Stomach smooth muscle (tissue), 2 donors: ENCODE results near the gene CHN1.

Experiments used
- H3K27ac ChIP-seq: one replicate; pipeline ENCODE4 v1.7.0; 2013; ENCODE audit warnings: mild to moderate bottlenecking, low read length, inconsistent platforms
- H3K27me3 ChIP-seq, 2 donors: one replicate each; pipeline ENCODE4 v1.7.0; 2013; ENCODE audit warnings: low read length in 2 of 2; ENCODE audit not compliant: insufficient read depth in 2 of 2, control insufficient read depth in 1 of 2
- H3K36me3 ChIP-seq, 2 donors: one replicate each; pipeline ENCODE4 v1.7.0; 2013; ENCODE audit warnings: low read length in 2 of 2; ENCODE audit not compliant: control insufficient read depth in 2 of 2, insufficient read depth in 2 of 2
- H3K4me1 ChIP-seq: one replicate; pipeline ENCODE4 v1.7.0; 2013; ENCODE audit warnings: low read length; ENCODE audit not compliant: control insufficient read depth, insufficient read depth
- H3K4me3 ChIP-seq, 2 donors: one replicate each; pipeline ENCODE4 v1.7.0; 2013; ENCODE audit warnings: low read length in 2 of 2
- H3K9ac ChIP-seq, 2 donors: one replicate each; pipeline ENCODE4 v1.7.0; 2013; ENCODE audit warnings: low read length in 2 of 2, mild to moderate bottlenecking in 1 of 2
- H3K9me3 ChIP-seq, 2 donors: one replicate each; pipeline ENCODE4 v1.7.0; 2013; ENCODE audit warnings: low read length in 2 of 2; ENCODE audit not compliant: control insufficient read depth in 2 of 2
- donor health status: healthy.
- donor health status: Pancreatic carcinoma.

CHN1 gene

DNA sequence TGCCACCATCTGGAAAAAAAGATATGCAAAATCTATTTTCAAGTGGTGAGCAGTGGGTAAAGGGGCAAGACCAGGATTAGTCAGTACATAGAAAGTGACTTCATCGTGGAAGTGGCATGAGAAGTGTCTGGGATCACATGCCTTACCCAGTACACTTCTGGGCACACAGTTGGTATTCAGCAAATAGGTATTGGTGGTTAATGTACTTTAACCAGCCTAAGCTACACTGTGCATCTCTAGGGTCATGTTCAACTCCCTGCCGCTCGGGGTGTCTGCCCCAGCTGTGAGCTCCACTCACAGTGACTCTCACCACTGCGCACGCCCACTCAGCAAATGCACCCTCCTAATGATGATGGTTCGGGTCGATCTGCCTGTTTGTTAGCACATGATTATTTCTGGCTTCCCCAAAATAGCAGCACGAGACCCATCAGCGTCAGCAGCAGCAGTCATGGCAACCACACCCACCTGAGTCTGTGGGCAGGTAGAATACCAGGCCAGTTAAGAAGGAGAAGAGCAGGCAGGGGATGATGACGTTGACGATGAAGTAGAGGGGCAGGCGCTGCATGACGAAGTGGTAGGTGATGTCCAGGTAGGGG lies 252.0 kb downstream of the CHN1 start:
- Histone ChIP-seq H3K36me3 (no peaks in the 10 kb centered on the region), H3K9me3 (no peaks in the 10 kb centered on the region), H3K9ac (no peak overlapping the region), H3K27ac (no peak overlapping the region), H3K27me3 (no peaks in the 10 kb centered on the region), H3K4me1 (no peaks in the 10 kb centered on the region), H3K4me3 (no peak overlapping the region)

DNA sequence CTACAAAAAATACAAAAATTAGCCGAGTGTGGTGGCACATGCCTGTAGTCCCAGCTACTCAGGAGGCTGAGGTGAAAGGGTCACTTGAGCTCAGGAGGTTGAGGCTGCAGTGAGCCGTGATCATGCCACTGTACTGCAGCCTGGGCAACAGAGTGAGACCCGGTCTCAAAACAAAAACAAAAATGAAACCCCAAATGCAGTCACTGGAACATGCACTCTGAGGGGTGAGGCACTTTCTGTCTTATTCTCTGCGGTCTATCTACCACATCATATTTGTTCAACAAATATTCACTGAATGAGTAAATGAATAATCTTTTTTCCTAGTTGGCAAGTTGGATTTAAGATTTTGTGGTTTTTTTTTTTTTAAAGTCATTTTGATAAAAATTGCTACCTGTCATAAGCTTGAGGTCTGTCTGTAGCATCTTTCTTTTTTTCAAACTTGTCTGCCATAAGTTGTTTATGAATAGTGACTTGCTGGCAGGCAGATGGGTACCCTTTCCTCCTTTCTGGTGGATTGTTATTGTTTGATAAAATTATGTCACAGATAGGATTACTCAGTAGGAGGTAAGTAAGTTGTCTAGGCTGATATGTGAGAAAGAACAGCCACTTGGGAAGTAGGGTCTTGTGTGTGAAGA lies 252.7 kb downstream of the CHN1 start:
- H3K9me3 ChIP-seq, result no peaks in the 10 kb centered on the region
- no peaks in the 10 kb centered on the region for H3K27me3 ChIP-seq
- no peaks in the 10 kb centered on the region for H3K4me1 ChIP-seq
- no peaks in the 10 kb centered on the region for H3K36me3 ChIP-seq
- H3K4me3 ChIP-seq, result no peak overlapping the region
- no peak overlapping the region for H3K9ac ChIP-seq
- H3K27ac ChIP-seq, result no peak overlapping the region

DNA sequence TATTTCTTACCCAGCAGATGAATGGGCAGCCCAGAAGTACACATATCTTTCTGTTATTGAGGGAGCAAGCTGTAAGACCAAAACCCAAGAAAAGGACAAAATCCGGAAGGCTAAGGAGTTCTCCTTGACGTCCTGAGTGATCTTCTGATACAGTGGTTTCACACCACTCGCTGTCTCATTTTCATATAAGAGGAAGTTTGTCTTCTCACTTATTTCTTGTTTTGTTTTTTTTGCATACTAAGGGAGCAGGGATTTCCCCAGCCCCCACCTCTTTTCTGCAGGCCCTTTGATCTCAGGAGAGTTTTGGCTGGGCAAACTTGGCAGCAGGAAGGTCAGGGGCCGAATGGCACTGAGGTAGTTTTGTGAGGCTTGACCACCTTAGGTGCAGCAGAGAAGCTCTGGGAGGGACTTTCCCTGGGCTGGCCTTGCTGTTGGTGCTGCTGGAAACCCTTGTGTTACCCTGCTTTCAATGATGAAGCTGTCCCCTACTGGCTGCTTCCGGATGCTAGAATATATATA lies 254.2 kb downstream of the CHN1 start:
- Histone ChIP-seq H3K4me1 (no peaks in the 10 kb centered on the region), H3K9ac (no peak overlapping the region), H3K27ac (no peak overlapping the region), H3K4me3 (no peak overlapping the region), H3K27me3 (no peaks in the 10 kb centered on the region), H3K9me3 (no peaks in the 10 kb centered on the region), H3K36me3 (no peaks in the 10 kb centered on the region)

DNA sequence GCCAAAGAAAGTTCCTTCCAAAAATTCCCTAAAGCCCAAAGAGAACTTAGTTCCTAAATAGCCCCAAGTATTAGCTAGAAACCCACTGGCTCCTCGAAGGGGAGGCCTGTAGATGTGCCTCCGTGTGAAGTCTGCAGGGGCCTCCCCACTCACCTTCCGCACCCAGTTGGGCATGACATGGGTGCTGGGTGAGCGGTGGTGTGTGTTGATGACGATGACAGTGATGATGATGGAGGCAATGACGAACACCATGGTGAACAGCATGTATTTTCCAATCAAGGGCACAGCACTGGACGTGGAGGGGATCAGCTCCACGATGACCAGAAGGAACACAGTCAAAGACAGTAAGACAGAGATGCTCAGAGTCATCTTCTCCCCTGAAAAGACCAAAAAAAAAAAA lies 255.4 kb downstream of the CHN1 start:
- no peak overlapping the region for H3K9ac ChIP-seq
- no peaks in the 10 kb centered on the region for H3K27me3 ChIP-seq
- no peak overlapping the region for H3K4me3 ChIP-seq
- H3K27ac ChIP-seq, result no peak overlapping the region
- no peaks in the 10 kb centered on the region for H3K4me1 ChIP-seq
- no peaks in the 10 kb centered on the region for H3K36me3 ChIP-seq
- H3K9me3 ChIP-seq, result no peaks in the 10 kb centered on the region

DNA sequence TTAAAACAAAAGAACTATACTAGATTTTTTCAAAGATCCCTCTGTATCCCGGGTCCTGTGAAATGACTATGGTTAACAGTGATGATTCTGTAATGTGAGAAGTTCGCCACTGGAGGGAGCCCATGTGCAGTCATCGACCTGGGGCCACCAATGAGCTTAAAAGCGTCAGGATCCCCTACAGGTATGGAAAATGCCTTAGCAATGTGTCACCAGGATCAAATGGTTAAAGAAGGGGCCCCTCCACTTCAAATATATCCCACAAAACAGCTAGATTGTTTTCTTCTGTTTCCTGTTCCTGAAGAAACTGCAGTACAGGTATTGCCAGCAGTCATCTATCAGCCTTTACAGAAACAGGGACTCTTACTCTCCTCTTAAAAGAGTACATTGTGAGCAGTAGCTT lies 256.2 kb downstream of the CHN1 start:
- no peak overlapping the region for H3K9ac ChIP-seq
- H3K4me3 ChIP-seq, result no peak overlapping the region

More for the DNA sequence above, 256.2 kb downstream of the CHN1 start:
- Histone ChIP-seq H3K27ac (no peak overlapping the region), H3K27me3 (no peaks in the 10 kb centered on the region), H3K4me1 (no peaks in the 10 kb centered on the region), H3K36me3 (no peaks in the 10 kb centered on the region), H3K9me3 (no peaks in the 10 kb centered on the region)
